GM12874 (cell line): ENCODE data around the gene UGT2B10.

ENCODE experiments used
- TF ChIP-seq, protein P1 (sequence below): IDR thresholded peaks from 2 replicates; pipeline ENCODE4 v1.5.1; 2011; ENCODE audit warnings: low read depth, mild to moderate bottlenecking, control low read depth, low read length, moderate library complexity; ENCODE audit not compliant: insufficient read depth

The UGT2B10 gene

DNA sequence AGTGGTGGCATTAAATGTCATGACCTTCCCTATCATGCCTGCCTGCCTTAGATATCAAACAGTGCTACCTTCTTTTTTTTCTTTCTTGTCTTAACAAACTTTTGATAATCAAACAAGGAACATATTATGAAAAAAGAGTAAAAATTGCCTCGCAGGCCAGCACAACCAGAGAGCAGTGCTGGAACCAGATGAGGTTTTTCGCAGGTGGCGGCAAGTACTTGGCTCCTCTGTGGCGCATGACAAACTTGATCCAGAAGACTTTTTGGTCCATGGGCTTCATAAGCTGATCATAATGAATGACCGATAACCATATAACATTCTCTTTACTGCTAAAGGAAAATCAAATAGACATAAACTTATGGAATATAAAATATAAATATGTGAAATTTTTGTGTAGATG is 61.8 kb downstream of the UGT2B10 start:
- TF ChIP-seq, protein P1, sequence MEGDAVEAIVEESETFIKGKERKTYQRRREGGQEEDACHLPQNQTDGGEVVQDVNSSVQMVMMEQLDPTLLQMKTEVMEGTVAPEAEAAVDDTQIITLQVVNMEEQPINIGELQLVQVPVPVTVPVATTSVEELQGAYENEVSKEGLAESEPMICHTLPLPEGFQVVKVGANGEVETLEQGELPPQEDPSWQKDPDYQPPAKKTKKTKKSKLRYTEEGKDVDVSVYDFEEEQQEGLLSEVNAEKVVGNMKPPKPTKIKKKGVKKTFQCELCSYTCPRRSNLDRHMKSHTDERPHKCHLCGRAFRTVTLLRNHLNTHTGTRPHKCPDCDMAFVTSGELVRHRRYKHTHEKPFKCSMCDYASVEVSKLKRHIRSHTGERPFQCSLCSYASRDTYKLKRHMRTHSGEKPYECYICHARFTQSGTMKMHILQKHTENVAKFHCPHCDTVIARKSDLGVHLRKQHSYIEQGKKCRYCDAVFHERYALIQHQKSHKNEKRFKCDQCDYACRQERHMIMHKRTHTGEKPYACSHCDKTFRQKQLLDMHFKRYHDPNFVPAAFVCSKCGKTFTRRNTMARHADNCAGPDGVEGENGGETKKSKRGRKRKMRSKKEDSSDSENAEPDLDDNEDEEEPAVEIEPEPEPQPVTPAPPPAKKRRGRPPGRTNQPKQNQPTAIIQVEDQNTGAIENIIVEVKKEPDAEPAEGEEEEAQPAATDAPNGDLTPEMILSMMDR, result no peak

DNA sequence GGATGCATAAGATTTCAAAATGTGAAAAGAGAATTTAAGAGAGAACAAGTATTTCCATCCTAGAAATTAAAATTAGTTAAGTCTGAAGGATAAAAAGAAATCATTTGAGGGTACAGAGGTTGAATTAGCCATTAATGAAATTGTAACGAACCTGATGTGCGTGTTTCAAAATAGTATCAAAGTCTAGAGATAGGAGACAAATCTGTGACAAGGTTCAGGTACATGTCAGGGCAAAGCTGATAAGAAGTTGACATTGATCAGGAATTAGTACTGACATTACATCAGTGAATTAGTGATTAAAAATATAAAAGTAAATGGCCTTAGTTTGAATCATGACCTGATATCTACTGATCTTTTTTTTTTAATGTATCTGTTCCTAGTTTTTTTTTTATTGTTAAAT is 62.3 kb downstream of the UGT2B10 start:
- TF ChIP-seq, protein P1, result no peak
